ENCODE results near the gene PANX2. TPM values are rescaled to one million over a fixed set of nuclear protein-coding genes. Genes with fewer than 3 reads are reported as not detected.

PANX2 gene
- total and polyA plus RNA-seq, 2 of the 13 experiments (the other 11 are each of a cell fraction or from before 2014, with no cell fraction given), result 0.15 to 1.1 TPM

DNA sequence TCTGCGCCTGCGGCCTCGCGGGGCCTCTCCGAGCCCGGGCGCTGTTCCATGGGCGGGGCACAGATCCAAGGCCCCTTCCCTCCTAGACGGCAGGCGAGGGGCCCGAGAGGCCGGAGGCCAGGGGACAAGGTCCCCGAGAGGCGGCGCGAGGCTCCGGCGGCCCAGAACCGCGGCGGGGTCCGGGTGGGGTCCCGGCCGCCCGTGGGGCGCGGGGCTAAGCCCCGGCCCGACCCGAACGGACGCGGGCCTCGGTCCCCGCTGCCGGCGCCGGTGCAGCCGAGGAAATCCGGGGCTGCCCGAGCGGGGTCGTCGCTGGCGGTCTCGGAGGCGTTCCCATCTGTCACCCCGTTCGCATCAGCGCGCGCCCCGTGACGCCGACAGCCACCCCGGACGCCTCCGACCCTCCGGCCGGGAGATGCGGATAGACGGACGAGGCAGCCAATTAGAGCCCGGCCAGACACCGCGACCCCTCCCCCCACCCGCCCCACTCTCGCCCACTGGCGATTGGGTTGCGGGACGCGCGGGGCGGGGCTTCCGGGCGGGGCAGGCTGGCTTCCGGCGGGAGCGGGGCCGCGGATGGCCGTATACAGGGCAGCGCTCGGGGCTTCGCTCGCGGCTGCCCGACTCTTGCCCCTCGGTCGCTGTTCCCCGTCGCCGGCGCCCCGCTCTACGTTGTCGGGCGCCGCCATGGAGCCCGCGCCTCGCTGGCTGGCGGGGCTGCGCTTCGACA lies 30.1 kb downstream of the PANX2 start, which contains the start of gene SELENOO (continued):
- TF ChIP-seq ZNF556 (CRISPR knock-in tag; IDR thresholded peaks at IDR 0.05; ENCODE audit: borderline replicate concordance), result no peak
- TF ChIP-seq ARHGAP35 (CRISPR knock-in tag; IDR thresholded peaks at IDR 0.05; ENCODE audit: borderline replicate concordance), result no peak
- no peak for TF ChIP-seq NCOR1 (IDR thresholded peaks at IDR 0.05; ENCODE audit: borderline replicate concordance, low read length)
- TF ChIP-seq KAT8 (CRISPR knock-in tag; IDR thresholded peaks at IDR 0.05), result no peak
- TF ChIP-seq, protein P1, sequence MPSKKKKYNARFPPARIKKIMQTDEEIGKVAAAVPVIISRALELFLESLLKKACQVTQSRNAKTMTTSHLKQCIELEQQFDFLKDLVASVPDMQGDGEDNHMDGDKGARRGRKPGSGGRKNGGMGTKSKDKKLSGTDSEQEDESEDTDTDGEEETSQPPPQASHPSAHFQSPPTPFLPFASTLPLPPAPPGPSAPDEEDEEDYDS (CRISPR knock-in tag; IDR thresholded peaks at IDR 0.05), result no peak; the same call in 1 of the 2 replicates
- TF ChIP-seq POGK (CRISPR knock-in tag; conservative IDR thresholded peaks at IDR 0.05), result peak; percentile 55; the same call in 1 of the 2 replicates
- no peak for TF ChIP-seq ZNF121 (CRISPR knock-in tag; IDR thresholded peaks at IDR 0.05)
- no peak for TF ChIP-seq CBX2 (IDR thresholded peaks at IDR 0.05; ENCODE audit: low read depth, low read length)
- TF ChIP-seq CBX2 (CRISPR knock-in tag; IDR thresholded peaks at IDR 0.05; ENCODE audit: low read depth), result no peak
- TF ChIP-seq SP2 (CRISPR knock-in tag; IDR thresholded peaks at IDR 0.05), result peak; percentile 94
- TF ChIP-seq JUNB (CRISPR knock-in tag; IDR thresholded peaks at IDR 0.05; ENCODE audit: borderline replicate concordance), result no peak
- TF ChIP-seq ZSCAN30 (CRISPR knock-in tag; IDR thresholded peaks at IDR 0.05), result no peak
- TF ChIP-seq ZFX (CRISPR knock-in tag; IDR thresholded peaks at IDR 0.05; ENCODE audit: low read depth), result peak; percentile 80
- TF ChIP-seq FOSL1 (CRISPR knock-in tag; IDR thresholded peaks at IDR 0.05; ENCODE audit: borderline replicate concordance), result no peak
- no peak for TF ChIP-seq SRSF4 (IDR thresholded peaks at IDR 0.05; ENCODE audit: low read depth, low read length, poor library complexity, severe bottlenecking)
- peak; percentile 53 for TF ChIP-seq KMT2B (CRISPR knock-in tag; IDR thresholded peaks at IDR 0.05)
- TF ChIP-seq NFATC3 (CRISPR knock-in tag; IDR thresholded peaks at IDR 0.05), result no peak
- no peak for TF ChIP-seq PHF5A (CRISPR knock-in tag; IDR thresholded peaks at IDR 0.05; ENCODE audit: low read depth, unreplicated experiment)
- no peak for TF ChIP-seq TIGD3 (CRISPR knock-in tag; IDR thresholded peaks at IDR 0.05; ENCODE audit: borderline replicate concordance)
- no peak for TF ChIP-seq CHCHD3 (CRISPR knock-in tag; IDR thresholded peaks at IDR 0.05)
- peak; percentile 51 for TF ChIP-seq ZNF574 (CRISPR knock-in tag; IDR thresholded peaks at IDR 0.05)
- no peak for TF ChIP-seq ZMYM4 (CRISPR knock-in tag; IDR thresholded peaks at IDR 0.05)
- TF ChIP-seq PHF20 (CRISPR knock-in tag; IDR thresholded peaks at IDR 0.05), result no peak

Data from HepG2 (cell line).